ENCODE data around the gene RBM18.

Gene RBM18

DNA sequence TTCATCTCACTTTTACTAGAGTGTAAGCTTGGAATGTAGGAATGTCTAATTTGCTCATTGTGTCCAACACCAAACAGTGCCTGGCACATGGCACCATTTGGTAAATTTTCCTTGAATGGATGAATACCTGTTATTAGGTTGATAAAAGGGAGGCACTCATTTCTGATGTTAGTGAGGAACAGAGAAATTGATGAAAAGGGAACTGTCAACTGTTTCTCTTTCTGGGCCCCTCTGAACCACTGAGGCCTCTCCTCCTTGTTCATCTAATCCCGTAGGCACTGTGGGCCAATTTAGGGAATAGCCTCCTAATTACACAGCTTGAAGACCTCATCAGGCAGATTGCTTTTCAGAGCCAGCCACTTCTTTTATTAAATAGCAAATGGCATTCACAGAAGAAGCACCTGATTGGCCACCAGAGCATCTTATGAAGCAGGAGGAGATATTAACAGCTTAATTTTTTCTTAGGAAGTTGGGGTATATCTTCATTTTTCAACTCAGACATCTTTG is 22.6 kb upstream of the RBM18 start:
- Histone ChIP-seq H3K4me2 (ENCODE audit: low read length) (no peak overlapping the region), H3K9me2 (ENCODE audit: low read depth, low read length) (no peaks in the 10 kb centered on the region), H3K9ac (ENCODE audit: low read length) (no peak overlapping the region), H3K27me3 (ENCODE audit: insufficient read depth, low read length) (no peaks in the 10 kb centered on the region), H3K9me3 (ENCODE audit: low read length) (no peaks in the 10 kb centered on the region), H3F3A (ENCODE audit: insufficient read depth, low read length) (no peaks in the 10 kb centered on the region), H3K4me3 (ENCODE audit: low read depth, low read length, poor library complexity, severe bottlenecking) (no peak overlapping the region), H3K4me1 (ENCODE audit: insufficient read depth, low read length, severe bottlenecking) (peaks cover 9% of the 10 kb centered on the region), H3K27ac (ENCODE audit: low read depth, low read length, poor library complexity, severe bottlenecking) (peak overlapping the region; percentile 3), H4K20me1 (ENCODE audit: insufficient read depth, low read length) (no peaks in the 10 kb centered on the region), H2AFZ (ENCODE audit: low read length) (no peak overlapping the region), H3K79me2 (ENCODE audit: insufficient read depth, low read length) (no peaks in the 10 kb centered on the region), H3K36me3 (ENCODE audit: insufficient read depth, low read length) (peaks cover 79% of the 10 kb centered on the region)
- TF ChIP-seq, protein P1, sequence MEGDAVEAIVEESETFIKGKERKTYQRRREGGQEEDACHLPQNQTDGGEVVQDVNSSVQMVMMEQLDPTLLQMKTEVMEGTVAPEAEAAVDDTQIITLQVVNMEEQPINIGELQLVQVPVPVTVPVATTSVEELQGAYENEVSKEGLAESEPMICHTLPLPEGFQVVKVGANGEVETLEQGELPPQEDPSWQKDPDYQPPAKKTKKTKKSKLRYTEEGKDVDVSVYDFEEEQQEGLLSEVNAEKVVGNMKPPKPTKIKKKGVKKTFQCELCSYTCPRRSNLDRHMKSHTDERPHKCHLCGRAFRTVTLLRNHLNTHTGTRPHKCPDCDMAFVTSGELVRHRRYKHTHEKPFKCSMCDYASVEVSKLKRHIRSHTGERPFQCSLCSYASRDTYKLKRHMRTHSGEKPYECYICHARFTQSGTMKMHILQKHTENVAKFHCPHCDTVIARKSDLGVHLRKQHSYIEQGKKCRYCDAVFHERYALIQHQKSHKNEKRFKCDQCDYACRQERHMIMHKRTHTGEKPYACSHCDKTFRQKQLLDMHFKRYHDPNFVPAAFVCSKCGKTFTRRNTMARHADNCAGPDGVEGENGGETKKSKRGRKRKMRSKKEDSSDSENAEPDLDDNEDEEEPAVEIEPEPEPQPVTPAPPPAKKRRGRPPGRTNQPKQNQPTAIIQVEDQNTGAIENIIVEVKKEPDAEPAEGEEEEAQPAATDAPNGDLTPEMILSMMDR (IDR thresholded peaks at IDR 0.05; ENCODE audit: low read length), result no peak
- no peak for TF ChIP-seq EZH2 (IDR thresholded peaks at IDR 0.05; ENCODE audit: borderline replicate concordance, low read length)

GRCh38 chr9:122286764-122287163 is 22.1 kb upstream of the RBM18 start:
- Histone ChIP-seq H3K4me1 (ENCODE audit: insufficient read depth, low read length, severe bottlenecking) (peaks cover 9% of the 10 kb centered on the region), H3K4me2 (ENCODE audit: low read length) (no peak overlapping the region), H3K4me3 (ENCODE audit: low read depth, low read length, poor library complexity, severe bottlenecking) (no peak overlapping the region), H2AFZ (ENCODE audit: low read length) (no peak overlapping the region), H3K27ac (ENCODE audit: low read depth, low read length, poor library complexity, severe bottlenecking) (peak overlapping the region; percentile 3), H3K9me3 (ENCODE audit: low read length) (no peaks in the 10 kb centered on the region), H4K20me1 (ENCODE audit: insufficient read depth, low read length) (no peaks in the 10 kb centered on the region), H3K9ac (ENCODE audit: low read length) (no peak overlapping the region), H3F3A (ENCODE audit: insufficient read depth, low read length) (no peaks in the 10 kb centered on the region), H3K36me3 (ENCODE audit: insufficient read depth, low read length) (peaks cover 80% of the 10 kb centered on the region), H3K79me2 (ENCODE audit: insufficient read depth, low read length) (no peaks in the 10 kb centered on the region), H3K9me2 (ENCODE audit: low read depth, low read length) (no peaks in the 10 kb centered on the region), H3K27me3 (ENCODE audit: insufficient read depth, low read length) (no peaks in the 10 kb centered on the region)
- TF ChIP-seq EZH2 (IDR thresholded peaks at IDR 0.05; ENCODE audit: borderline replicate concordance, low read length), result no peak
- TF ChIP-seq, protein P1 (IDR thresholded peaks at IDR 0.05; ENCODE audit: low read length), result no peak

DNA sequence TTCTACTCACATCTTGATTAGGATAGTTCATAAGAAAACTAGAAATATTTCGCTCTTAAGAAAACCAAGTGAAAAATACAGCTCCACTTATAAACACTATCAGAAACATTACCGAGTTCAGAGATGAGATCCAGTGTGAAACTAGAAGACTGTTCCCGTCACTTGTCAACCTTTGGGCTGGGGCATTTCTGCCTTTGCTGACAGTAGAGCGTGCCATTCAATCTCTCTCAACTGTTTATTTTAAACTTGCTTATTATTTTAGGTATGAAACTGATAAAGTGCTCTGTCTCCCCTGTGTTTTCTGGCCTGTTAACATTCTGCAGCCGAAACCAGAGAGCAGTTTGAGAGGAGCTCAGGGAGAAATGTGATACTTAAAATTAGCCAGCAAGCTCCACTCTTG is 16.7 kb upstream of the RBM18 start:
- TF ChIP-seq, protein P1 (IDR thresholded peaks at IDR 0.05; ENCODE audit: low read length), result no peak
- TF ChIP-seq EZH2 (IDR thresholded peaks at IDR 0.05; ENCODE audit: borderline replicate concordance, low read length), result no peak
- H3K4me3 ChIP-seq (ENCODE audit: low read depth, low read length, poor library complexity, severe bottlenecking), result no peak overlapping the region
- H3K27ac ChIP-seq (ENCODE audit: low read depth, low read length, poor library complexity, severe bottlenecking), result no peak overlapping the region
- no peaks in the 10 kb centered on the region for H3K27me3 ChIP-seq (ENCODE audit: insufficient read depth, low read length)
- H4K20me1 ChIP-seq (ENCODE audit: insufficient read depth, low read length), result no peaks in the 10 kb centered on the region
- H3K9me3 ChIP-seq (ENCODE audit: low read length), result peaks cover 3% of the 10 kb centered on the region; the same call in 1 of the 2 replicates
- H3K4me2 ChIP-seq (ENCODE audit: low read length), result no peak overlapping the region
- no peak overlapping the region for H3K9ac ChIP-seq (ENCODE audit: low read length)
- no peaks in the 10 kb centered on the region for H3F3A ChIP-seq (ENCODE audit: insufficient read depth, low read length)
- peaks cover 35% of the 10 kb centered on the region for H3K79me2 ChIP-seq (ENCODE audit: insufficient read depth, low read length)
- no peak overlapping the region for H2AFZ ChIP-seq (ENCODE audit: low read length)
- H3K4me1 ChIP-seq (ENCODE audit: insufficient read depth, low read length, severe bottlenecking), result no peaks in the 10 kb centered on the region
- no peaks in the 10 kb centered on the region for H3K9me2 ChIP-seq (ENCODE audit: low read depth, low read length)
- peaks cover 87% of the 10 kb centered on the region for H3K36me3 ChIP-seq (ENCODE audit: insufficient read depth, low read length)
